ENCODE results near the gene HEMK1.
A peak's percentile ranks its signal among the peaks of the same experiment; 100 is the strongest.

HEMK1 gene

GRCh38 chr3:50574444-50574831 is 5.1 kb downstream of the HEMK1 start:
- Mint-ChIP-seq H3K4me3 (peak overlapping the region; percentile 98), H3K27ac (peak overlapping the region; percentile 94), H3K4me1 (ENCODE audit: low read depth) (peaks cover 74% of the 10 kb centered on the region), H3K27me3 (ENCODE audit: low read depth) (no peaks in the 10 kb centered on the region), H3K9me3 (no peaks in the 10 kb centered on the region), H3K36me3 (ENCODE audit: low read depth) (peaks cover 64% of the 10 kb centered on the region)
- DNase-seq (ENCODE audit: low spot score) = no peak

- no peak for DNase-seq (ENCODE audit: low spot score)
- Mint-ChIP-seq H3K4me1 (ENCODE audit: low read depth) (peaks cover 72% of the 10 kb centered on the region), H3K4me3 (peak overlapping the region; percentile 98), H3K36me3 (ENCODE audit: low read depth) (peaks cover 63% of the 10 kb centered on the region), H3K27me3 (ENCODE audit: low read depth) (no peaks in the 10 kb centered on the region), H3K9me3 (no peaks in the 10 kb centered on the region), H3K27ac (peak overlapping the region; percentile 94)
These were observed 6.0 kb downstream of the HEMK1 start for GRCh38 chr3:50575372-50575771.

GRCh38 chr3:50577348-50577747 is 8.0 kb downstream of the HEMK1 start:
- Mint-ChIP-seq H3K9me3 (no peaks in the 10 kb centered on the region), H3K4me3 (no peak overlapping the region), H3K36me3 (ENCODE audit: low read depth) (peaks cover 59% of the 10 kb centered on the region), H3K27me3 (ENCODE audit: low read depth) (no peaks in the 10 kb centered on the region), H3K4me1 (ENCODE audit: low read depth) (peaks cover 68% of the 10 kb centered on the region), H3K27ac (peak overlapping the region; percentile 65)
- no peak for DNase-seq (ENCODE audit: low spot score)

GRCh38 chr3:50580683-50581458 is 11.5 kb downstream of the HEMK1 start:
- no peak overlapping the region for H3K4me3 Mint-ChIP-seq
- no peaks in the 10 kb centered on the region for H3K9me3 Mint-ChIP-seq
- no peaks in the 10 kb centered on the region for H3K27me3 Mint-ChIP-seq (ENCODE audit: low read depth)
- H3K36me3 Mint-ChIP-seq (ENCODE audit: low read depth) = peaks cover 65% of the 10 kb centered on the region
- H3K4me1 Mint-ChIP-seq (ENCODE audit: low read depth) = peaks cover 55% of the 10 kb centered on the region
- no peak for DNase-seq (ENCODE audit: low spot score)
- H3K27ac Mint-ChIP-seq = peak overlapping the region; percentile 85

- peaks cover 60% of the 10 kb centered on the region for H3K36me3 Mint-ChIP-seq (ENCODE audit: low read depth)
- no peak overlapping the region for H3K4me3 Mint-ChIP-seq
- H3K27ac Mint-ChIP-seq = peak overlapping the region; percentile 85
- peaks cover 51% of the 10 kb centered on the region for H3K4me1 Mint-ChIP-seq (ENCODE audit: low read depth)
- H3K9me3 Mint-ChIP-seq = no peaks in the 10 kb centered on the region
- H3K27me3 Mint-ChIP-seq (ENCODE audit: low read depth) = no peaks in the 10 kb centered on the region
- no peak for DNase-seq (ENCODE audit: low spot score)
These were observed 12.1 kb downstream of the HEMK1 start for GRCh38 chr3:50581459-50581842.

GRCh38 chr3:50582083-50582482 is 12.8 kb downstream of the HEMK1 start:
- H3K4me1 Mint-ChIP-seq (ENCODE audit: low read depth) = peaks cover 51% of the 10 kb centered on the region
- peak overlapping the region; percentile 77 for H3K27ac Mint-ChIP-seq
- peaks cover 55% of the 10 kb centered on the region for H3K36me3 Mint-ChIP-seq (ENCODE audit: low read depth)
- H3K4me3 Mint-ChIP-seq = no peak overlapping the region
- H3K27me3 Mint-ChIP-seq (ENCODE audit: low read depth) = no peaks in the 10 kb centered on the region
- no peaks in the 10 kb centered on the region for H3K9me3 Mint-ChIP-seq
- DNase-seq (ENCODE audit: low spot score) = no peak

GRCh38 chr3:50583897-50584296 is 14.6 kb downstream of the HEMK1 start:
- H3K36me3 Mint-ChIP-seq (ENCODE audit: low read depth) = peaks cover 44% of the 10 kb centered on the region
- H3K27ac Mint-ChIP-seq = peak overlapping the region; percentile 64
- no peaks in the 10 kb centered on the region for H3K9me3 Mint-ChIP-seq
- no peak overlapping the region for H3K4me3 Mint-ChIP-seq
- no peak for DNase-seq (ENCODE audit: low spot score)
- peaks cover 65% of the 10 kb centered on the region for H3K4me1 Mint-ChIP-seq (ENCODE audit: low read depth)
- no peaks in the 10 kb centered on the region for H3K27me3 Mint-ChIP-seq (ENCODE audit: low read depth)

GRCh38 chr3:50584391-50584790 is 15.1 kb downstream of the HEMK1 start:
- Mint-ChIP-seq H3K9me3 (no peaks in the 10 kb centered on the region), H3K4me1 (ENCODE audit: low read depth) (peaks cover 64% of the 10 kb centered on the region), H3K27me3 (ENCODE audit: low read depth) (no peaks in the 10 kb centered on the region), H3K4me3 (no peak overlapping the region), H3K27ac (peak overlapping the region; percentile 58), H3K36me3 (ENCODE audit: low read depth) (peaks cover 42% of the 10 kb centered on the region)
- no peak for DNase-seq (ENCODE audit: low spot score)

GRCh38 chr3:50585919-50586762 is 16.8 kb downstream of the HEMK1 start:
- H3K9me3 Mint-ChIP-seq = no peaks in the 10 kb centered on the region
- H3K4me3 Mint-ChIP-seq = no peak overlapping the region
- no peaks in the 10 kb centered on the region for H3K27me3 Mint-ChIP-seq (ENCODE audit: low read depth)
- H3K27ac Mint-ChIP-seq = peak overlapping the region; percentile 97
- H3K4me1 Mint-ChIP-seq (ENCODE audit: low read depth) = peaks cover 64% of the 10 kb centered on the region
- H3K36me3 Mint-ChIP-seq (ENCODE audit: low read depth) = peaks cover 31% of the 10 kb centered on the region
- peak; percentile 68 for DNase-seq (ENCODE audit: low spot score)

GRCh38 chr3:50586763-50587070 is 17.4 kb downstream of the HEMK1 start:
- Mint-ChIP-seq H3K27ac (peak overlapping the region; percentile 97), H3K4me3 (no peak overlapping the region), H3K9me3 (no peaks in the 10 kb centered on the region), H3K36me3 (ENCODE audit: low read depth) (peaks cover 25% of the 10 kb centered on the region), H3K27me3 (ENCODE audit: low read depth) (no peaks in the 10 kb centered on the region), H3K4me1 (ENCODE audit: low read depth) (peaks cover 64% of the 10 kb centered on the region)
- no peak for DNase-seq (ENCODE audit: low spot score)

GRCh38 chr3:50587373-50587772 is 18.1 kb downstream of the HEMK1 start:
- Mint-ChIP-seq H3K9me3 (no peaks in the 10 kb centered on the region), H3K4me3 (peak overlapping the region; percentile 34), H3K36me3 (ENCODE audit: low read depth) (peaks cover 24% of the 10 kb centered on the region), H3K27me3 (ENCODE audit: low read depth) (no peaks in the 10 kb centered on the region), H3K4me1 (ENCODE audit: low read depth) (peaks cover 66% of the 10 kb centered on the region), H3K27ac (peak overlapping the region; percentile 97)
- DNase-seq (ENCODE audit: low spot score) = no peak

- no peaks in the 10 kb centered on the region for H3K27me3 Mint-ChIP-seq (ENCODE audit: low read depth)
- no peaks in the 10 kb centered on the region for H3K9me3 Mint-ChIP-seq
- H3K4me1 Mint-ChIP-seq (ENCODE audit: low read depth) = peaks cover 73% of the 10 kb centered on the region
- H3K4me3 Mint-ChIP-seq = peak overlapping the region; percentile 60
- H3K27ac Mint-ChIP-seq = peak overlapping the region; percentile 97
- peaks cover 26% of the 10 kb centered on the region for H3K36me3 Mint-ChIP-seq (ENCODE audit: low read depth)
- DNase-seq (ENCODE audit: low spot score) = peak; percentile 91
These were observed 18.8 kb downstream of the HEMK1 start for GRCh38 chr3:50587806-50588758.

- peaks cover 75% of the 10 kb centered on the region for H3K4me1 Mint-ChIP-seq (ENCODE audit: low read depth)
- DNase-seq (ENCODE audit: low spot score) = no peak
These were observed 19.6 kb downstream of the HEMK1 start for GRCh38 chr3:50588759-50589433.

More at GRCh38 chr3:50588759-50589433, 19.6 kb downstream of the HEMK1 start:
- no peaks in the 10 kb centered on the region for H3K27me3 Mint-ChIP-seq (ENCODE audit: low read depth)
- peak overlapping the region; percentile 52 for H3K4me3 Mint-ChIP-seq
- peak overlapping the region; percentile 97 for H3K27ac Mint-ChIP-seq
- peaks cover 22% of the 10 kb centered on the region for H3K36me3 Mint-ChIP-seq (ENCODE audit: low read depth)
- H3K9me3 Mint-ChIP-seq = no peaks in the 10 kb centered on the region
